ENCODE data around the gene PLD1. TPM values are rescaled to one million over a fixed set of nuclear protein-coding genes. Genes with fewer than 3 reads are reported as not detected.

Gene PLD1
- total RNA-seq, 4 donors from 2014 or later = 49.0 to 66.0 (median 55.1) TPM

- 92% methylated on average over 6 of the region's 6 CpGs for WGBS
- Histone ChIP-seq H3K4me1 (no peaks in the 10 kb centered on the region), H3K9me3 (no peaks in the 10 kb centered on the region), H3K36me3 (peaks cover 28% of the 10 kb centered on the region), H3K4me3 (no peak overlapping the region), H3K27ac (no peak overlapping the region), H3K27me3 (no peaks in the 10 kb centered on the region)
- TF ChIP-seq POLR2A (IDR thresholded peaks at IDR 0.05) (no peak), EP300 (IDR thresholded peaks at IDR 0.05) (no peak), CTCF (IDR thresholded peaks at IDR 0.05) (no peak), POLR2AphosphoS5 (IDR thresholded peaks at IDR 0.05) (no peak)
- DNase-seq (ENCODE audit: low spot score in 2 of 2) = no peak
These were observed 210.3 kb downstream of the PLD1 start for GRCh38 chr3:171600030-171600429.

- DNase-seq (ENCODE audit: low spot score in 2 of 2) = no peak
- Histone ChIP-seq H3K27me3 (no peaks in the 10 kb centered on the region), H3K27ac (no peak overlapping the region), H3K9me3 (no peaks in the 10 kb centered on the region), H3K36me3 (peaks cover 23% of the 10 kb centered on the region), H3K4me1 (no peaks in the 10 kb centered on the region), H3K4me3 (no peak overlapping the region)
- 82% methylated on average over 3 of the region's 3 CpGs for WGBS
- TF ChIP-seq CTCF (IDR thresholded peaks at IDR 0.05) (no peak), EP300 (IDR thresholded peaks at IDR 0.05) (no peak), POLR2A (IDR thresholded peaks at IDR 0.05) (no peak), POLR2AphosphoS5 (IDR thresholded peaks at IDR 0.05) (no peak)
These were observed 211.3 kb downstream of the PLD1 start for GRCh38 chr3:171598990-171599389.

GRCh38 chr3:171592786-171593185 lies 217.5 kb downstream of the PLD1 start:
- Histone ChIP-seq H3K4me3 (no peak overlapping the region), H3K36me3 (no peaks in the 10 kb centered on the region), H3K4me1 (no peaks in the 10 kb centered on the region), H3K27me3 (no peaks in the 10 kb centered on the region), H3K27ac (no peak overlapping the region), H3K9me3 (no peaks in the 10 kb centered on the region)
- DNase-seq (ENCODE audit: low spot score in 2 of 2) = no peak
- TF ChIP-seq POLR2AphosphoS5 (IDR thresholded peaks at IDR 0.05) (no peak), POLR2A (IDR thresholded peaks at IDR 0.05) (no peak), CTCF (IDR thresholded peaks at IDR 0.05) (no peak), EP300 (IDR thresholded peaks at IDR 0.05) (no peak)

- Histone ChIP-seq H3K9me3 (no peaks in the 10 kb centered on the region), H3K36me3 (no peaks in the 10 kb centered on the region), H3K4me3 (no peak overlapping the region), H3K4me1 (no peaks in the 10 kb centered on the region), H3K27ac (no peak overlapping the region), H3K27me3 (no peaks in the 10 kb centered on the region)
- TF ChIP-seq POLR2A (IDR thresholded peaks at IDR 0.05) (no peak), CTCF (IDR thresholded peaks at IDR 0.05) (no peak), POLR2AphosphoS5 (IDR thresholded peaks at IDR 0.05) (no peak), EP300 (IDR thresholded peaks at IDR 0.05) (no peak)
- no peak for DNase-seq (ENCODE audit: low spot score in 2 of 2)
These were observed 219.2 kb downstream of the PLD1 start for GRCh38 chr3:171591070-171591469.

- no peaks in the 10 kb centered on the region for H3K4me1 ChIP-seq
- no peak for DNase-seq (ENCODE audit: low spot score in 2 of 2)
- H3K4me3 ChIP-seq = no peak overlapping the region
- H3K27me3 ChIP-seq = no peaks in the 10 kb centered on the region
- no peak for TF ChIP-seq POLR2AphosphoS5 (IDR thresholded peaks at IDR 0.05)
- no peak for TF ChIP-seq POLR2A (IDR thresholded peaks at IDR 0.05)
- TF ChIP-seq CTCF (IDR thresholded peaks at IDR 0.05) = no peak
- no peak for TF ChIP-seq EP300 (IDR thresholded peaks at IDR 0.05)
- H3K36me3 ChIP-seq = no peaks in the 10 kb centered on the region
- 50% methylated on average over 3 of the region's 3 CpGs for WGBS
- H3K27ac ChIP-seq = no peak overlapping the region
- no peaks in the 10 kb centered on the region for H3K9me3 ChIP-seq
These were observed 224.0 kb downstream of the PLD1 start for GRCh38 chr3:171586274-171586673.
